Measurements from ENCODE around the gene SLC9A3. TPM values are rescaled to one million over a fixed set of nuclear protein-coding genes. Genes with fewer than 3 reads are reported as not detected.

The SLC9A3 gene
- total RNA-seq, 1 donor from 2014 or later = 1.0 TPM

DNA sequence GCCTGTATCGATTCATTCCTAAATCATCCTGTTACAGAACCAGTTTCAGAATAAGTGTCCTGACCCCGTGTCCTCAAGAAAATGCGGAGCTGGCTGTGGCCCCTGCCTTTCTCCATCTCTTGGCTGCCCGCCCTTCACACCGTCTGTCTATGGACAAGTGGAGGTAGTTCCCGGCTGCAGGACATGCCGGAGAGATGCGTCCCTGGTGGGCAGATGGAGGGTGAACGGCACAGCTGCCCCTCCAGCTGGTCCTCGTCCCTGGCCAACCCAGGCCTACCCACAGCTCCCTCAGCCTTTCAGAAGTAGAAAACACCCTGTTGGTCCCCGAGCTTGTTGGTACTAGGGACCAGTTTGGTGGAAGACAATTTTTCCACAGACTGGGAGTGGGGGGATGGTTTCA is 96.0 kb downstream of the SLC9A3 start:
- intact Hi-C loops (cut with DNase I) = no loop called here

DNA sequence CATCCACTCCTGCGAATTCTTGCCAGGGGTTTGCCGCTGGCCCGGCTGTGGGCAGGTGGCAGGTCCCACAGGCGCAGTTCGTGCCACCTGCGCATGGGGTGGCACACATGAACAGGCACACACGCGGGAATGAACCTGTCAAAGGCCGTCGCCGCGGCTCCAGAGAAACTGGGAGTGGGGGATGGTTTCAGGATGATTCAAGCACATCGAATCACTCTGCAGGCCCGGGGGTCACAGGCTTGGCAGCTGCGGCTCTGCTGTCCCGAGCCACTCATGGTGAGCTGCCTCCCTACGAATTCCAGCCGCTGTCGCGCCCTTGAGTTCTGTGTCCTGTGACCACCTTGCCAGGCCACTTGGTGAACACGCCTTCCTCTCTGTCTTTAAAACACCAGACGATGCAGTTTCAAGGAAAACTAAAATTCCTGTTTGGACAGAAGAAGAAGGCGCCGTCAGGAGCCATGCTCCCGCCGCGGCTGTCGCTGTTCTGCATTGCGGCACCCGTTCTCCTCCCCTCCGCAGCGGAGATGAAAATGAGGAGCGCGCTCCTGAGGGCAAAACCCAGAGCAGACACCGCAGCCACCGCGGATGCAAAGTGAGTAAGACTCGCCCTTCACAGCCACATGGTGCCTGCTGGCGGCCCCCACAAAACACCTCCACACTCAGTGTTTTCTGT is 96.7 kb downstream of the SLC9A3 start:
- intact Hi-C loops (cut with DNase I) = no loop called here
- DNase-seq (ENCODE audit: low spot score) = no peak

More for the DNA sequence above, 96.0 kb downstream of the SLC9A3 start:
- DNase-seq (ENCODE audit: low spot score) = no peak

DNA sequence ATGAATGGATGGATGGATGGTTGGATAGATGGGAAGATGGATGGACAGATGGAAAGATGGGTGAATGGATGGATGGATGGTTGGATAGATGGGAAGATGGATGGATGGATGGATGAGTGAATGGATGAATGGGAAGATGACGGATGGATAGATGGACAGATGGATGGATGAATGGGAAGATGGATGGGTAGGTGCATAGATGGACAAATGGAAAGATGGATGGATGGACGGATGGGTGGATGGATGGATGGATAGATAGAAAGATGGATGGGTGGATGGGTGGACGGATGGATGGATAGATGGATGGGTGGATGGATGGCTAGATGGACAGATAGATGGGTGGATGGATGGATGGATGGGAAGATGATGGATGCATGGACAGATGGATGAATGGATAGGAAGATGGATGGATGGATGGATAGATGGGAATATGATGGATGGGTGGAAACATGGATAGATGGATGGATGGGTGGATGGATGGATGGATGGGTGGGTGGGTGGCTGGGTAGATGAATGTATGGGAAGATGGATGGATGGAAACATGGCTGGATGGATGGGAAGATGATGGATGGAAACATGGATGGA is 97.8 kb downstream of the SLC9A3 start:
- DNase-seq (ENCODE audit: low spot score) = no peak
- intact Hi-C loops (cut with DNase I) = no loop called here

DNA sequence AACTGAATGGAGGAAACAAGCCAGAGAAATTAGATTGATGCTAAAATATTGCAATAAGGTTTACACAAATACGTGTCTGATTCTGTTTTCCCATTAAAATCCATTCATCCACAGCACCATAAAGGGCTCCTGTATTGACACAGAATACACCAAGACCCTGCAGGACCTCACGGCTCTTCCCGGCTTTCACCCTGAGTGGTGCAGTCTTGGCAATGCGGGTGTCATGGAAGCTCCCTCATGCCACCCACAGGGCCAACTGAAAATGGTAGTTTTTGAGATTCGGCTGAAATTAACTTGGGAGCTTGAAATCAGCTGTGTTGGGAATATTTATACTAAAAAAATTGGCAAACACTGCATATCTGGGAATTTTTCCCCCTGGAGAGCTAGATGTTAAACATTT is 98.5 kb downstream of the SLC9A3 start:
- DNase-seq (ENCODE audit: low spot score) = no peak
- intact Hi-C loops (cut with DNase I) = no loop called here

DNA sequence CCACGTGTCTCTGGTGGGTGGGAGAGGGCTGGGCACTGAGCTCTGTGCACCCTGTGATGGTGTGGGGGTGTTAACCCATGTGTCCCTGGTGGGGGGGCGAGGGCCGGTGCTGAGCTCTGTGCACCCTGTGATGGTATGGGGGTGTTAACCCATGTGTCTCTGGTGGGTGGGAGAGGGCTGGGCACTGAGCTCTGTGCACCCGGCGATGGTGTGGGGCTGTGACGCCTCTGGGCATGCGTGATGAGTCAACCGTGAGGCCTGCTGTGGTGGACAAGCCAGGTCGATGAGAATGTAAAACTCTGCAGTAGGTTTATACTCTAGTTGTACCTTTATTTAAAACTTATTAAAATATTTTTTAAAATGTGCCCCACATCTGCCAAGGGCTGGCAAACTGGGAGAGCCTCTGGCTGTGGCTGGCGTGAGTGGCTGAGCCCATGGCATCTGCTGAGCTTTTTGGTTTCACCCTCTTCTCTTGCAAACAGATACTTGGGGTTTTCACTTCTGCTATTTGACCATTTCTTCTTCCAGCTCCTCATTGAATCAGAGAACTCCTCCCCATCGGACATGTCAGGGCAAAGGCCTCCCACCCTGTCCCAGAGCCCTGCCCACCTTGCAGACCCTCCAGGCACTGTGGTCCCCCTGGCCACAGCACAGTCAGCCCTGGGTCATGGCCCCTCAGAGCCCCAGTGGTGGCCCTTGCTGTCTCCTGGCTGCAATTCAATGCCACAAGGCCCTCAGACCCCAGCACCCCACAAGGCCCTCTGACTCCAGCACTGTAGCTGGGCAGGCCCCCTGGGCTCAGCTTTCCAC is 99.7 kb downstream of the SLC9A3 start:
- intact Hi-C loops (cut with DNase I) = no loop called here
- peak; percentile 72 for DNase-seq (ENCODE audit: low spot score)

DNA sequence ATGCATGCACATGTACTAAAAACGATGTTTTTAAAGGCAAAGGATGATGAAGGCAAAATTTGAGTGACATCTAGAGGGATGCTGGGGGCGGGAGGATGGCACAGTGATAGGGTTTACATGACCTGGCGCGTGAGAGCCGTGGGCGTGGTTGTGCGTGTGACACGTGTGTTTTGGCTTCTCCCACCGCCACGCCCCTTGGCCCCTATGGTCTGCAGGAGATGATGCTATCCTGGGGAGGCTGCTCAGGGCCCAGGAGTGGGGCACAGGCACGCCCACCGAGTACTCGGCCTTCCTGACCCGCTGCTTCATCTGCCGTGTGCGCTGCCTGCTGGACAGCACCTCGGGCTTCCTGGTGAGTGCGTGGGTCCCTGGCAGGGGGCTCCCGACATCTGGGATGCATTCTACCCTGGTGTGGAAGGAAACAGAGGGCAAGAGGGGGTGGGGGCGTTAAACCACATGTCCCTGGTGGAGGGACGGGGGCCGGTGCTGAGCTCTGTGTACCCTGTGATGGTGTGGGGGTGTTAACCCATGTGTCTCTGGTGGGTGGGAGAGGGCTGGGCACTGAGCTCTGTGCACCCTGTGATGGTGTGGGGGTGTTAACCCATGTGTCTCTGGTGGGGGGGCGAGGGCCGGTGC is 100.5 kb downstream of the SLC9A3 start:
- intact Hi-C loops (cut with DNase I) = no loop called here
- peak; percentile 73 for DNase-seq (ENCODE audit: low spot score)

DNA sequence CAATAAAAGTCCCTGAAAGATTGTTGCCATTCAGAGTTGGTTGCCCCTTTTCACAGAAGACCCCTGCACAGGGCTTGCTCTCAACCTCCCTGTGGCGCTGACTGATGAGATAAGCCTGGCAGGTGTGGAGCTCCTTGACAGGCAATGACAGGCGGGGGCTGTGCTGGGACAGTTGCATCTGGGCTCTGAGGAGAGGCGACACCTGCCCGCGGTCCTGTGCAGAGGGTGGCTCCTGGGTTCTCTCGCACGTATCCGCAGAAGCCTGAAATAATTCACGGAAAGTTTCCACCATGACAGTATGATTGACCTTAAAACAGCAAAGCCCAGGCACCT is 101.0 kb downstream of the SLC9A3 start:
- DNase-seq (ENCODE audit: low spot score) = peak; percentile 31
- intact Hi-C loops (cut with DNase I) = no loop called here

DNA sequence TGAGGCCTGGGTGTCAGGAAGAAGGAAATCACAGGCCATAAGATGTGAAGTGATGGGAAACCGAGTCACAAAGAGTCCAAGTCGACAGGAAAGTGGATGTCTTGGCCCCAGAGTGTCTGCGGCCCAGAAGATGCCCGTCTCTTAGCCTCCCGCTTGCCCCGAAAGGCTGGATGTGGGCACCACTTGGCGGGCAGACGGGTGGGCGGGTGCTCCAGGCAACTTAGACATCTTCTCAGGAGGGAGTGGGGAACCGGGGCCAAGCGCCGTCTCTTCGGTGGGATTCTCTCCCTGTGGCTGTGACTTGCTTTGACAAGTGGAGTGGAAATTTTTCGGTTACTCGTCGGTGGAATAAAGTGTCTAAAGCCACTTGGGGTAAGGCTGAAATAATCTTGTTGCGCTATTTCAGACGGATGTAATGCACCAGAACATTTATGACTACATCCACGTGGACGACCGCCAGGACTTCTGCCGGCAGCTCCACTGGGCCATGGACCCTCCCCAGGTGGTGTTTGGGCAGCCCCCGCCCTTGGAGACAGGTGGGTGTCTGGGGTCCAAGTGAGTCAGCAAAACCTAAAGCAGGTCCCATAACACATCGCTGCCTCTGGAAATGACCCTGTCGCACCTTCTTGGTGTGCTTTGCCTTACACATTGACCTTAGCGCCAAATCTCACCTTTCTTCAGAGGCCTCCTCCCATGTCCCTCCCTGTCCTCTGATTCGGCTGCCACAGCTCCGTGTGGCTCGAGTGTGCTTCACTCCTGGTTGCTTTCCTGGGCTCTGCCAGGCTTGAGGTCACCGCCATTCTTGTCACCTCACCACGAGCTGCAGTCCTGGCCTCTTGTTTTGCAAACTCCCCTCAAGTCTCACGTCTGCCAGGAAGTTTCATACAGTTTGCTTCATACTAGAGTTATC is 101.7 kb downstream of the SLC9A3 start:
- intact Hi-C loops (cut with DNase I) = no loop called here
- DNase-seq (ENCODE audit: low spot score) = peak; percentile 66

DNA sequence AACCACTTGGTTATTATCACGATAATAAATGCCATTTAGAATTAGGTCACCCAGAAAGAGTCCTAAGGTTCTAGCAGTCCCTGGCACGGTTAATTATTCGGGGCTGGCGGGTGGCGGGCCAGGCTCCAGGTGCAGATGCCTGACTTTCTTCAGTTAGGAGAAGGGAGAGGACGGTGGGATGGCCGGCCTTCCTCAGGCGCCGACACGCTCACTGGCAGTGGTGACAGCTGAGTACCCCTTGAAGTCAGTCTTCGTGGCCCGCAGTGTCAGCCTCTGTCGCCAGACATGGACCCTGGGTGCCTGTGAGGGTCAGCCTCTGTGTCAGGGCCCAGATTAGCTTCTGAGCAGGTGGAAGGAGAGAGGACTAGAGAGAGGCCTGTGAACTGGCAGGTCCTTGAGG is 102.3 kb downstream of the SLC9A3 start:
- DNase-seq (ENCODE audit: low spot score) = peak; percentile 75
- intact Hi-C loops (cut with DNase I) = no loop called here

DNA sequence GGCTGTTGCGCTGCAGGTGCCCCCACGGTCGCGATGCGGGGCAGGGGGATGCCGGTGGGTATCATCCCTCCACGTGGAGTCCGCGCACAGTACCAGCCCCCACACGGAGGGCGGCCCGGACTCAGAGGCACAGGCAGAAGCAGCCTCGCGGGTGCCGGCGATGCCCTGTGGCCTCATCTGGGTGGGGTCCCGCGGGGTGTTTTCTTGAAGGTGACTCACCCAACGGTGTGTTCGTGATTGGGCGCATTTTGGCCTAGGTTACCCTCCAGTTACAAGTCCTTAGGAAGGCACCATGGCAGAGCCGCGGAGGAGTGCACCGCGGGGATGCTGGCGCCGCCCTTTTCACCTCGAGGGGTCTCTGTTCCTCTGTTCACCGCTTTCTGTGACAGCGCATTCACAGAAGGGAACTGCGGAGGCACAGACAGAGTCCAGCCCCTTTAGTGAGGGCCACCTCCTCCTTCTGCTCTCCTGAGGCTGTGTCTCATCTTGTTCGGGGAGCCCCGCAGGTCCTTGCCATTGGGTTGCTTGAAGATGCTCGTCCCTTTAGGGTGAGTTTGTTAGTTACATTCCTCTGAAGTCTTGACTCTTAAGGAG is 102.9 kb downstream of the SLC9A3 start:
- intact Hi-C loops (cut with DNase I) = no loop called here
- DNase-seq (ENCODE audit: low spot score) = peak; percentile 51

DNA sequence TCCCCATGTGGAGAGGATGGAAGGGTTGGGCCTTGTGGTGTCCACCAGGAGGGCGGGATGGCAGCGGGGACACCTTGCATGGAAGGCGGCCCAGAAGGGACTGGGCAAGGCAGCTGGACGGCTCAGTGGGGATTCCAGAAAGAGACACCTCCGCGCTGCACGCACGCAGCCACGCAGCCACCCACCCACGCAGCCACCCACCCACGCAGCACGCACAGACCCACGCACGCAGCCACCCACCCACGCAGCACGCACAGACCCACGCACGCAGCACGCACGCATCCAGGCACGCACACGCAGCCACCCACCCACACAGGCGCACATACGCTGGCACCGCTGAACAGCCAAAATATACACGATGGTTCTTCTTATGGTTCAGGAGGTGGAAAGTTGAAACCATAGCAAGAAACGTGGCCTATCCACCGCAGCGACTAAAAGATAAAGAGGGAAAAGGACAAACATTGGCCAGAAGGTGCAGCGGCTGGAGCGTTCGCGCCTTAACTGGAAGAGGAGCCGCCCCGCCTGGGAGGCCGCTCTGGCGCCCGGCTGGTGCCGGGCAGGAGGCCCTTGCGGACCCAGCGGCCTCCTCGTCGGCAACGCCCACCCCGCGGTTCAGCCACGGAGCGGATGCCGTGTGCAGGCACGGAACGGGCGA is 103.5 kb downstream of the SLC9A3 start:
- intact Hi-C loops (cut with DNase I) = no loop called here
- peak; percentile 67 for DNase-seq (ENCODE audit: low spot score)

Small RNA genes within 50 kb of the gene (microRNA-seq; reads per million reads assigned to microRNA genes)
- not detected for gene MIR4456

Other genes starting within 250 kb of the SLC9A3 start
- gene AHRR, start 202.7 kb downstream of the SLC9A3 start, total RNA-seq = 0.73 TPM
- 42.9 TPM for gene EXOC3, start 81.3 kb downstream of the SLC9A3 start, total RNA-seq
- gene CEP72, start 87.9 kb upstream of the SLC9A3 start, total RNA-seq = 0.86 TPM
- 7.3 TPM for gene TPPP, start 168.9 kb upstream of the SLC9A3 start, total RNA-seq

Measured in cardiac septum (tissue), 1 donor.